ENCODE data around the gene CRLF1.

The CRLF1 gene

GRCh38 chr19:18617562-18617961 is 11.0 kb upstream of the CRLF1 start:
- Histone ChIP-seq H3F3A (ENCODE audit: insufficient read depth) (no peaks in the 10 kb centered on the region), H3K9ac (ENCODE audit: low read length) (no peak overlapping the region), H3K4me2 (ENCODE audit: low read depth, low read length, poor library complexity, severe bottlenecking) (no peak overlapping the region), H2AFZ (ENCODE audit: low read depth, low read length, severe bottlenecking) (no peak overlapping the region), H3K79me2 (ENCODE audit: insufficient read depth, low read length) (no peaks in the 10 kb centered on the region), H3K27ac (ENCODE audit: low read depth, low read length) (no peak overlapping the region), H3K9me2 (replicated peaks; ENCODE audit: insufficient read depth, low read length) (no peaks in the 10 kb centered on the region), H3K27me3 (ENCODE audit: low read length) (no peaks in the 10 kb centered on the region), H3K36me3 (ENCODE audit: low read length) (no peaks in the 10 kb centered on the region), H4K20me1 (ENCODE audit: low read depth, low read length) (no peaks in the 10 kb centered on the region), H3K9me3 (ENCODE audit: insufficient read depth, low read length) (no peaks in the 10 kb centered on the region), H3K4me3 (ENCODE audit: insufficient read depth, low read length, poor library complexity, severe bottlenecking) (no peak overlapping the region)
- TF ChIP-seq CTCF (IDR thresholded peaks at IDR 0.05; ENCODE audit: insufficient read depth, low read length, poor library complexity, severe bottlenecking) (no peak), EZH2phosphoT487 (conservative IDR thresholded peaks at IDR 0.05; ENCODE audit: low read length) (no peak)

- no peaks in the 10 kb centered on the region for H3K9me3 ChIP-seq (ENCODE audit: insufficient read depth, low read length)
- no peaks in the 10 kb centered on the region for H3K36me3 ChIP-seq (ENCODE audit: low read length)
- H3F3A ChIP-seq (ENCODE audit: insufficient read depth), result no peaks in the 10 kb centered on the region
- no peak overlapping the region for H3K4me2 ChIP-seq (ENCODE audit: low read depth, low read length, poor library complexity, severe bottlenecking)
- H3K4me3 ChIP-seq (ENCODE audit: insufficient read depth, low read length, poor library complexity, severe bottlenecking), result no peak overlapping the region
- no peak overlapping the region for H3K9ac ChIP-seq (ENCODE audit: low read length)
- H3K9me2 ChIP-seq (replicated peaks; ENCODE audit: insufficient read depth, low read length), result no peaks in the 10 kb centered on the region
- H3K27me3 ChIP-seq (ENCODE audit: low read length), result peaks cover 1% of the 10 kb centered on the region; the same call in 1 of the 2 replicates
- no peak overlapping the region for H2AFZ ChIP-seq (ENCODE audit: low read depth, low read length, severe bottlenecking)
- TF ChIP-seq CTCF (IDR thresholded peaks at IDR 0.05; ENCODE audit: insufficient read depth, low read length, poor library complexity, severe bottlenecking) (no peak), EZH2phosphoT487 (conservative IDR thresholded peaks at IDR 0.05; ENCODE audit: low read length) (no peak)
- no peaks in the 10 kb centered on the region for H4K20me1 ChIP-seq (ENCODE audit: low read depth, low read length)
- H3K79me2 ChIP-seq (ENCODE audit: insufficient read depth, low read length), result no peaks in the 10 kb centered on the region
- no peak overlapping the region for H3K27ac ChIP-seq (ENCODE audit: low read depth, low read length)
Observed at GRCh38 chr19:18616023-18616422, 9.4 kb upstream of the CRLF1 start.

- no peaks in the 10 kb centered on the region for H4K20me1 ChIP-seq (ENCODE audit: low read depth, low read length)
- H3K36me3 ChIP-seq (ENCODE audit: low read length), result no peaks in the 10 kb centered on the region
- H3K27ac ChIP-seq (ENCODE audit: low read depth, low read length), result no peak overlapping the region
- no peak overlapping the region for H3K9ac ChIP-seq (ENCODE audit: low read length)
- no peaks in the 10 kb centered on the region for H3K9me2 ChIP-seq (replicated peaks; ENCODE audit: insufficient read depth, low read length)
- H3K9me3 ChIP-seq (ENCODE audit: insufficient read depth, low read length), result no peaks in the 10 kb centered on the region
- H3K27me3 ChIP-seq (ENCODE audit: low read length), result peaks cover 3% of the 10 kb centered on the region; the same call in 1 of the 2 replicates
- H3K79me2 ChIP-seq (ENCODE audit: insufficient read depth, low read length), result no peaks in the 10 kb centered on the region
- no peak overlapping the region for H2AFZ ChIP-seq (ENCODE audit: low read depth, low read length, severe bottlenecking)
- TF ChIP-seq EZH2phosphoT487 (conservative IDR thresholded peaks at IDR 0.05; ENCODE audit: low read length), result no peak
- TF ChIP-seq CTCF (IDR thresholded peaks at IDR 0.05; ENCODE audit: insufficient read depth, low read length, poor library complexity, severe bottlenecking), result no peak
- no peak overlapping the region for H3K4me3 ChIP-seq (ENCODE audit: insufficient read depth, low read length, poor library complexity, severe bottlenecking)
- no peak overlapping the region for H3K4me2 ChIP-seq (ENCODE audit: low read depth, low read length, poor library complexity, severe bottlenecking)
- H3F3A ChIP-seq (ENCODE audit: insufficient read depth), result no peaks in the 10 kb centered on the region
Observed at GRCh38 chr19:18613589-18614234, 7.1 kb upstream of the CRLF1 start.
